Epidermal melanocyte (primary cell): ENCODE data around the gene TCTN3.
"Not testable (repeated sequence)": the region's sequence is repeated elsewhere in the genome, so short reads cannot be mapped to it uniquely, and the experiment has no call there.

Source experiments
- DNase-seq: peaks from one replicate; pipeline ENCODE4 v3.0.0; 2011; ENCODE audit warnings: low spot score; ENCODE audit not compliant: insufficient read length

TCTN3 gene

GRCh38 chr10:95691281-95691680 is 2.4 kb downstream of the TCTN3 start:
- no peak for DNase-seq

- no peak for DNase-seq
Observed at GRCh38 chr10:95688648-95689047, 5.1 kb downstream of the TCTN3 start.

- DNase-seq: no peak
Observed at GRCh38 chr10:95683966-95684365, 9.8 kb downstream of the TCTN3 start.

- no peak for DNase-seq
Observed at GRCh38 chr10:95675403-95676116, 18.2 kb downstream of the TCTN3 start.

DNA sequence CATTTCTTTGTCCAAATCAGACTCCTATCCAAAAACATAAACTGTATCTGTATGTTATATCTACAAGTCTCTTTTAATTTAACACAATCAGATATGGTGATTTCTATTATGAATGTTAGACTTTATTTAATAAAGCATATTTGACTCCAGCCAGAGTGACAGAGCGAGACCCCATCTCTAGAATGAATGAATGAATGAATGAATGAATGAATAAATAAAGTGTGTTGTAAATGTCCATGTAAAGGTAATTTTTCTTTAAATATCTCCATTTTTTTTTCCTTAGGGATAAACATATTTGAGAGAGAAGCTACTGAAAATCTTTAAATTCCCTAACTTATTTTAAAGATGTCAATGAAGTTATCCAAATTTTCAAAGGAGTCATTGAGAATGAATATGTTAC is 19.1 kb downstream of the TCTN3 start:
- DNase-seq: no peak

DNA sequence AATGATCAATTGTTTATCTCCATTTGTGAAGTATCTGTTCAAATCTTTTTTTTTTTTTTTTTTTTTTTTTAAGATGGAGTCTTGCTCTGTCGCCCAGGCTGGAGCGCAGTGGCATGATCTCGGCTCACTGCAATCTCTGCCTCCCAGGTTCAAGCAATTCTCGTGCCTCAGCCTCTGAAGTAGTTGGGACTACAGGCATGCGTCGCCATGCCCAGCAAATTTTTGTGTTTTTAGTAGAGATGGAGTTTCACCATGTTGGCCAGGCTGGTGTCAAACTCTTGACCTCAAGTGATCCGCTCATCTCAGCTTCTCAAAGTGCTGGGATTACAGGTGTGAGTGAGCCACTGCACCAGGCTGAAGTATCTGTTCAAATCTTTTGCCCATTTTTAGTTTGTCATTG is 21.1 kb downstream of the TCTN3 start:
- not testable (repeated sequence) for DNase-seq

DNA sequence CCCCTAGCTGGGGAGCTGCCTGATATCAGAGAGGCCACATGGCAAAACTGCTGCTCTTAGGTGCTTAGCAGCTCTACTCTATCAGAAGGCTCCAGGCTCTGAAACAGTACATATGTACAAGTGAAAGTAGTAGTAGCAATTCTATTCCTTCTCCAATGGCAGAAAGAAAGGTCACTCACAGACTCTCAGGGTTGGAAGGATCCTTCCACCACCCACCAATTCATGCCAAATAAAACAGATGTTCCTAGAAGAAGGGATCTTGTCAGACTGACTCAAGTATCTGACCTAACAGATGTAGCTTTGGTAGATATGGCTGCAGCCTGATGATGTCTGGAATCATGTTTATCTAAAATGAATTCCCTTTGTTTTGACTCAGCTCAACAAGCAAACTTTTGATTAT is 29.2 kb downstream of the TCTN3 start:
- no peak for DNase-seq

DNA sequence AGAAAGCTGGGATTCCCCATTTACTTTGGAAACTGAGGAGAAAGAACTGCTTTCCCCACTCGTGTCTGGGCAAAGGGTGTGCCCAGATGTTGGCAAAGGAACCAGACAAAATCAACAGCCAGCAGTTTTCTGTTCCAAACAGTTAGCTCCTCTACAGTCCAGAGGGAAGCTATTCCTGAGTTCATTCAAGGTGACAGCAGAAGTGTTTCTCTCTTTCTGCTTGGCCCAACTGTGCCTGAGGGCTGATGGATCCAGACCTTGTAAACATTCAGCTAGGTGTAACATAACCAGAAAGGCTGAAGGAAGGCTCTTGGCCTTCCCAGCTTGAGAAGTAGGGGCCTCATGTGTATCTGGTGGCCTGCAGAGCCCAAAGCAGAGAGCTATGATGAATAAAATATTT is 30.2 kb downstream of the TCTN3 start:
- DNase-seq: no peak

- DNase-seq: no peak
Observed at GRCh38 chr10:95661818-95662217, 31.9 kb downstream of the TCTN3 start.

GRCh38 chr10:95660283-95660682 is 33.4 kb downstream of the TCTN3 start:
- no peak for DNase-seq

DNA sequence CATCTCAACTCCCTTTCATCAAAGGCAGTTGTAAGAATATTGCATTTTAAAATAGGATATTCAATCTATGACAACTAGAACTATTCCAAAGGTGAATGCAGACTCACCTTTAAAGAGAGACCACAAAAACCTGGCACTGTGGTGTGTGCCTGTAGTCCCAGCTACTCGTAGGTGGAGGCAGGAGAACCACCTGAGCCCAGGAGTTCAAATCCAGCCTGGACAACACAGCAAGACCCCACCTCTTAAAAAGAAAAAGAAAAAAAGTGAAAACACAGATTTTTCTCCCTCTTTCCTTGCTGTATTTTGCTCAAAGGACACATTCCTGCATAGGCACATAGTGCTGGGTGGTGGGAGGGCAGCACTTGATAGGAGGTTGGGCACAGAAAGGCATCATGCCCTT is 36.5 kb downstream of the TCTN3 start:
- no peak for DNase-seq

DNA sequence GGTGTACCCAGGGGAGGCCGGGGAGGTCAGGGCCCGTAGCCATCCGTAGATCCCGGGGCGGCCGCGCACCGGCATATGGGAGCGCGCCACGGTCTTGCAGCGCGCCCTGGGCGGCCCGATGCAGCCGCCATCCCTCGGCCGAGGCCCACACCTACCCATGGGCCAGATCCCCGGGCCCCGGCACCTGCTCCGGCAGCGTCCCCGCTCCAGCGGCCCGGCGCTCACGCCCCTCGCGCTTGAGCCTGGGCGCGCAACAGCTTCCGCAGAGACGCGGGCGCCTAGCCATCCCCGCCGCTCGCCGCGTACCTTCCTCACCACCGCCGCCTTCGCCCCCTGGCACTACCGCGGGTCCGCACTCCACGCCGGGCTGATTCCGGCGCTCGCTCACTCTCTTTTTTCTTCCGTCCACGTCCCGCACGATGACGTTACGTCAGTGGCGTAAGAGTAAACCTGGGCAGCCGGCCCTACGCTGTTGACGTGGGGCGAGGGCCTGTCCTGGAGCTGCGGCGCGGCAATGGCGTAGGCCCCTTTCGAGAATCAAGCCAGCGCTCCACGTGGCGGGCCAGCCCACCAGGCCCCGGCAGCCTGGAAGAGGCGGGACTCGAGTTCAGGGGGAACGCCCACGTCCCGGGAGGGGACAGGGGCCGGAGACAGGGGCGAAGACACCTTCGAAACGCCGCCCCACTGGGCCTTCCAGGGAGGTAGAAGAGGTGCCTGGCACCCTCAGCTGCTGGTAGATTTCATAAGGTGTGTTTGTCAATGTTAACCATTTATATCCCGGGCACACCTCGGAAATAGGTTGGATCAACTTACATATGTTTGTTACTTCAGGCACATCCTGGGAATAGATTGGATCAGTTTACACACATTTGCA is 37.2 kb downstream of the TCTN3 start, which contains the start of gene ALDH18A1:
Gene ALDH18A1, minus strand, starts transcription at position 421 of the 874 bp plus-strand sequence. CDS start 3,334 bp downstream, outside the sequence.
- peak; percentile 85 for DNase-seq

DNA sequence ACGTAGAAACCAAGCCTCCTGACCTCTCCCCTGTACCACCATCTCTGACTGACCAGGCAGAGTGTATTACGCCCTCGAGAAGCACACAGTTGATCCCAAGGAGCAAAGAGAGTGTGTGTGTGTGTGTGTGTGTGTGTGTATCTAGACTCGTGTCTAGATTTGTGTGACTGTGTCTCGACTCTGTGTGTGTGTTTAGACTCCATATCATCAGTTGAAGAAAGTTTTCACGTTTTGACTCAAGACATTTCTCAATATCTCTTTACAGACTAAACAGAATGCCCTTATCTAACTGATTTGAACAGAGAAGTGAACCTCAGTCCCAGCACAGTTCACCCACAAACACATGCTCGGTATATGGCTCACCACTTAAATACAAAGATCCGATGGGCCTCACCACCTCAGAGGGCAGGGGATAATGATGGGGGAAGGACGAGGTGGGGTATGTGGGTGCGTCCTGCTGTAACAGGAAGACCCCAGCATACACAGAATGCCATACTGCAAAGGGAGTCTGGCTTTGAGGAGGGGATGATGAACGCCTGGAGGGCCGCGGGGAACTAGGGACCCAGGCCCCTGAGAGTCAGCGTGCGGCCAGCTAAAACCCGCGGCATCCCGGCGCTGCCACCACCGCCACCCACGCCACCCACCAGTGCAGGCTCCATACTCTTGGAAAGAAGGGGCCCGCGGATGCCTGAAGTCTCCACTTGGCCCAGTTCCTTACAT is 38.0 kb downstream of the TCTN3 start:
- no peak for DNase-seq

GRCh38 chr10:95653895-95654294 is 39.8 kb downstream of the TCTN3 start:
- DNase-seq: peak; percentile 34

- DNase-seq: no peak
Observed at GRCh38 chr10:95651346-95652060, 42.2 kb downstream of the TCTN3 start.

- no peak for DNase-seq
Observed at GRCh38 chr10:95650232-95650631, 43.5 kb downstream of the TCTN3 start.

DNA sequence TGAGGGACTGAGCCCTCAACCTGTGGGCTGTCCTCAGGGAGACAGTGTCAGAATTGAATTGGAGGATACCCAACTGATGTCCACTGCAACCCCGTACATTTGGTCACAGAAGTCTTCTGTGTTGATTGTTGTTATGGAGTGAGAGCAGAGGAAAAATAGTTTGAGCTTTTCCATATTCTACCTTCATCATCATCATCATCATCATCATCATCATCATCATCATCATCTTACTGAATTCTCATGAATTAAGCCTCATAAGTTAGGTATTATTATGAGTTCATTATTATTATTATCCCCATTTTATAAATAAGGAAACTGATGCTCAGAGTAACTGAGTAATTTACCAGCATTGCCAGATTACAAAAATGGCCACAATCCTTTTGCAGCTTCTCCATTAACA is 45.6 kb downstream of the TCTN3 start:
- no peak for DNase-seq

DNA sequence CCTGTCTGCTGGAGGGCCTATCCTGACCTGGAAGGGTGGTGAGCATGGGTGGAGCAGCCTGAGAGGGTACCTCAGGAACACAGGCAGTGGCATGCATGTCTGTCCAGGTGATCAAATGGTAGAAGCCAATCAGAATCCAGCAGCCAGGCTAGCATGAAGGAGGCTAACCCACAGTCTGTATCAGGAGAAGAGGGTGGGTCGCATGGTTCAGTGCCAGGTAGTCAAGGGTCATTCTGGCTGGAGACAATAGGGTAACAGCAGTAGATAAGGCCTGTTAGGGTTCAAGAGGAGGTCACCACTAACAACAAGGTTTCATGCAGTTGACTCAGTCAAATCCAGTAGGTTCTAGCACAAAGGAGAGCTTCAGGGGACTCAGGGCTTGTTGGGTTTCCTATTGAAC is 47.6 kb downstream of the TCTN3 start:
- no peak for DNase-seq

DNA sequence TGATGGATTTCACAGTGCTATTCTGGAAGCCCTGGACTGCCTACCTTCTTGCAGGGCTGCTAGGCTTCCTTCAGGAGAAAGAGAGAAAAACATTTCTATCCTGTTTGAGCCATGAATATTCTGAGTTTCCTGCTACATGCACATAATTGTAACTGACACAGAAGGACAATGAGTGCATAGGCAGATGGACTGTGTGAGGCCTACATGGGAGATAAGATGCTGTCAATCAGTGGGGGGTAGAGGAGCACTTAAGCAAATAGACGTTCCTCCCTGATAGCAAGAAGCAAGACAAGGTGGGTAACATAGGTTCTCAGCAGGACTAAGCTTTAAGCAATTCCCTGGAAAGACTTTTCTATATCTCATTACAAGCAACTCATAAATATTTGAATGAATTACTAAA is 48.8 kb downstream of the TCTN3 start:
- DNase-seq: no peak

GRCh38 chr10:95640891-95641315 is 52.8 kb downstream of the TCTN3 start:
- no peak for DNase-seq

DNA sequence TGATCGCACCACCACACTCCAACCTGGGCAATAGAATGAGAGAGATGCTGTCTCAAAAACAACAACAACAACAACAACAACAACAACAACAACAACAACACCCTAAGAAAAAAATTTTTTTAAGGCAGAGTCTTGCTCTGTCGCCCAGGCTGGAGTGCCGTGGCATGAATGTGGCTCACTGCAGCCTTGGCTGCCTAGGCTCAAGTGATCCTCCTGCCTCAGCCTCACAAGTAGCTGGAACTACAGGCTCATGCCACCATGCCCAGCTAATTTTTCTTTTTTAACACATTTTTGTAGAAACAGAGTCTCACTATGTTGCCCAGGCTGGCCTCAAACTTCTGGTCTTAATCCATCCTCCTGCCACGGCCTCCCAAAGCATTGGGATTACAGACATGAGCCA is 55.8 kb downstream of the TCTN3 start:
- no peak for DNase-seq
